HepG2 (cell line): ENCODE measurements around the gene TXNDC16. TPM values are rescaled to one million over a fixed set of nuclear protein-coding genes. Genes with fewer than 3 reads are reported as not detected.

Source experiments
- ATAC-seq: fragments of 200-7000 bp; cut with Tn5 transposase; 3 replicates; pipeline ENCODE4 v1.9.1; 2020; ENCODE audit warnings: mild to moderate bottlenecking, moderate library complexity
- BruUV-seq: library from RNA; stranded (reverse); fragments of 400-500 nt; replicated peaks from 2 replicates; lab custom pipeline; 2021; lab: Mats Ljungman, UMichigan
- CTCF ChIA-PET: fragments of 300-600 bp; formaldehyde crosslinking; extraction: SDS; loops from one replicate; lab custom pipeline; 2021; ENCODE audit warnings: low total read pairs, inconsistent platforms, low intra/inter-chr PET ratio; lab: Yijun Ruan, JAX
- POLR2A ChIA-PET: fragments of 350-600 bp; sonication (Branson Sonifier 250); formaldehyde crosslinking; loops from one replicate; lab custom pipeline; 2020; ENCODE audit warnings: antibody characterized with exemption, inconsistent platforms; lab: Yijun Ruan, JAX
- DNase-seq: peaks from one replicate; pipeline ENCODE4 v3.0.0-alpha.2; 2015; ENCODE audit warnings: low spot score
- FAIRE-seq: peaks from 3 replicates; lab custom pipeline; 2011; peaks lifted over from hg19 to GRCh38; lab: Jason Lieb, UNC
- H2AFZ ChIP-seq: one replicate; pipeline ENCODE4 v1.6.1; 2011; ENCODE audit warnings: low read length, inconsistent platforms
- H3K27ac ChIP-seq: fragments of 300-600 bp; 3 replicates; pipeline ENCODE4 v1.8.0; 2011; ENCODE audit warnings: mixed run types, mild to moderate bottlenecking, mixed read lengths, low read length, inconsistent platforms; ENCODE audit not compliant: insufficient read depth; ENCODE audit errors: extremely low read length
- H3K27me3 ChIP-seq, 2 experiments: fragments of 200-600 bp in 1 of 2; 2 replicates in 1 of 2; 3 replicates in 1 of 2; pipeline versions ENCODE4 v1.6.0 to v1.8.0; 2011; ENCODE audit warnings: low read length in 2 of 2, mild to moderate bottlenecking in 2 of 2, moderate library complexity in 2 of 2, inconsistent platforms in 1 of 2; ENCODE audit not compliant: insufficient read depth in 2 of 2, control insufficient read depth in 1 of 2
- H3K36me3 ChIP-seq, 2 experiments: fragments of 200-600 bp in 1 of 2; replicated peaks in 1 of 2; 2 replicates in 1 of 2; 3 replicates in 1 of 2; pipeline versions ENCODE4 v1.5.1 to v1.8.0; 2011; ENCODE audit warnings: low read length in 2 of 2, inconsistent platforms in 1 of 2; ENCODE audit not compliant: insufficient read depth in 2 of 2, control insufficient read depth in 1 of 2
- H3K4me1 ChIP-seq: 2 replicates; pipeline ENCODE4 v1.5.1; 2012; ENCODE audit warnings: low read length, inconsistent platforms; ENCODE audit not compliant: insufficient read depth
- H3K4me2 ChIP-seq: 2 replicates; pipeline ENCODE4 v1.6.0; 2011; ENCODE audit warnings: low read depth, low read length, inconsistent platforms
- H3K4me3 ChIP-seq, 3 experiments: fragments of 200-600 bp in 1 of 3; sonication (generic), shearing (Covaris generic) in 1 of 3; replicated peaks in 1 of 3; 2 replicates each; pipeline ENCODE4 v1.5.1; 2011 to 2016; ENCODE audit warnings: low read length in 3 of 3, inconsistent platforms in 2 of 3, low read depth in 2 of 3, mild to moderate bottlenecking in 2 of 3, control low read depth in 1 of 3, mixed read lengths in 1 of 3; ENCODE audit not compliant: insufficient read depth in 1 of 3
- H3K79me2 ChIP-seq: one replicate; pipeline ENCODE4 v1.6.1; 2011; ENCODE audit warnings: low read length, inconsistent platforms; ENCODE audit not compliant: insufficient read depth
- H3K9ac ChIP-seq: 2 replicates; pipeline ENCODE4 v1.6.0; 2011; ENCODE audit warnings: mild to moderate bottlenecking, low read depth, low read length, inconsistent platforms; ENCODE audit not compliant: insufficient read depth
- H3K9me3 ChIP-seq: 2 replicates; pipeline ENCODE4 v1.5.1; 2012; ENCODE audit warnings: mild to moderate bottlenecking, low read length
- H4K20me1 ChIP-seq: 2 replicates; pipeline ENCODE4 v1.6.0; 2011; ENCODE audit warnings: inconsistent platforms, mild to moderate bottlenecking, low read length, moderate library complexity; ENCODE audit not compliant: insufficient read depth
- FOXC1 ChIP-seq: sonication (generic); formaldehyde crosslinking; IDR thresholded peaks from 2 replicates; pipeline ENCODE4 v1.8.0; 2022; ENCODE audit warnings: mild to moderate bottlenecking, missing genetic modification reagents, borderline replicate concordance
- HOXA3 ChIP-seq: sonication (generic); formaldehyde crosslinking; IDR thresholded peaks from 2 replicates; pipeline ENCODE4 v1.5.0; 2020; ENCODE audit warnings: missing genetic modification reagents
- HOXA7 ChIP-seq: sonication (generic); formaldehyde crosslinking; IDR thresholded peaks from 2 replicates; pipeline ENCODE4 v1.8.1; 2022; ENCODE audit warnings: mild to moderate bottlenecking, missing genetic modification reagents, moderate library complexity
- KLF13 ChIP-seq: sonication (generic); formaldehyde crosslinking; IDR thresholded peaks from 2 replicates; pipeline ENCODE4 v1.4.0; 2020; ENCODE audit warnings: mild to moderate bottlenecking, missing genetic modification reagents
- MED13 ChIP-seq: sonication (generic); formaldehyde crosslinking; IDR thresholded peaks from 2 replicates; pipeline ENCODE4 v1.5.0; 2020; ENCODE audit warnings: missing genetic modification reagents
- RAD51 ChIP-seq: fragments of 450-650 bp; IDR thresholded peaks from 2 replicates; pipeline ENCODE4 v1.6.1; 2016; ENCODE audit warnings: borderline replicate concordance
- THAP11 ChIP-seq: IDR thresholded peaks from 2 replicates; pipeline ENCODE4 v1.6.1; 2016; ENCODE audit warnings: missing biosample characterization, missing genetic modification reagents
- ZFYVE20 ChIP-seq: sonication (generic); formaldehyde crosslinking; IDR thresholded peaks from 2 replicates; pipeline ENCODE4 v1.8.0; 2023; ENCODE audit warnings: low read depth, mild to moderate bottlenecking, moderate library complexity, missing genetic modification reagents, borderline replicate concordance
- ZNF17 ChIP-seq: sonication (generic); formaldehyde crosslinking; IDR thresholded peaks from 2 replicates; pipeline ENCODE4 v1.5.0; 2020; ENCODE audit warnings: mild to moderate bottlenecking, missing genetic modification reagents
- ZNF567 ChIP-seq: sonication (generic); formaldehyde crosslinking; IDR thresholded peaks from 2 replicates; pipeline ENCODE4 v1.8.1; 2023; ENCODE audit warnings: mild to moderate bottlenecking, missing genetic modification reagents, borderline replicate concordance
- ZNF749 ChIP-seq: sonication (generic); formaldehyde crosslinking; IDR thresholded peaks from 2 replicates; pipeline ENCODE4 v1.8.0; 2022; ENCODE audit warnings: mild to moderate bottlenecking, missing genetic modification reagents, moderate library complexity, borderline replicate concordance
- ZNF75D ChIP-seq: sonication (generic); formaldehyde crosslinking; IDR thresholded peaks from 2 replicates; pipeline ENCODE4 v1.8.1; 2023; ENCODE audit warnings: missing genetic modification reagents, mild to moderate bottlenecking, borderline replicate concordance
- WGBS: methylation state at CpG from one replicate; pipeline ENCODE4 v1.1.6; 2017; ENCODE audit warnings: low lambda C conversion rate; 5-methylcytosine and 5-hydroxymethylcytosine counted together
- in situ Hi-C: cut with HindIII; loops from 2 replicates; pipeline ENCODE4 v1.10.0; 2017; ENCODE audit warnings: low pct_unique_long_range_greater_than_20kb; ENCODE audit not compliant: extremely low pct_ligation_motif_present
- intact Hi-C: fragments of 100-400 bp; cut with micrococcal nuclease; formaldehyde crosslinking; loops from one replicate; pipeline ENCODE4 v1.10.0; 2022; ENCODE audit not compliant: unreplicated experiment
- polyA plus RNA-seq, 8 experiments: library from polyadenylated mRNA; depleted of rRNA in 3 of 8; stranded (reverse) in 7 of 8; unstranded in 1 of 8; fragments of >200 nt; fragmentation: Illumina TruSeq in 4 of 8; extraction: Trizol in 4 of 8; gene quantifications; 2 replicates each; pipeline versions ENCODE4 v1.2.1 to v1.2.3, GENCODE V29; 2011 to 2016; ENCODE audit warnings: low read depth in 4 of 8, missing spikeins in 1 of 8, mixed read lengths in 1 of 8; ENCODE audit not compliant: insufficient read depth in 1 of 8
- total RNA-seq, 5 experiments: library from RNA; depleted of rRNA; stranded (reverse); fragments of >200 nt; fragmentation: Illumina TruSeq; extraction: Trizol; gene quantifications; 2 replicates each; pipeline ENCODE4 v1.2.3, GENCODE V29; 2016; ENCODE audit warnings: low read depth in 1 of 5

TXNDC16 gene
- total and polyA plus RNA-seq, 2 of the 13 experiments (the other 11 are each of a cell fraction or from before 2014, with no cell fraction given) = 4.6 to 6.2 TPM

- Histone ChIP-seq H3K79me2 (no peaks in the 10 kb centered on the region), H3K27ac (no peak overlapping the region), H3K36me3 (0 out of 5 replicates have a peak, but pooled peaks cover 0 to 7% of the 10 kb centered on the region in 2 experiments), H3K4me1 (no peaks in the 10 kb centered on the region), H3K4me2 (no peak overlapping the region), H3K9ac (no peak overlapping the region), H4K20me1 (no peaks in the 10 kb centered on the region), H3K9me3 (peaks cover 5% of the 10 kb centered on the region; the same call in 1 of the 2 replicates), H3K4me3 (no peak overlapping the region), H2AFZ (no peak overlapping the region), H3K27me3 (no peaks in the 10 kb centered on the region)
- intact Hi-C loops (no loop called here), in situ Hi-C loops (no loop called here)
- 93% methylated on average over 4 of the region's 4 CpGs for WGBS
- no peak for ATAC-seq
- ChIA-PET CTCF (no interaction called here), POLR2A (no interaction called here)
- BruUV-seq = no TSS peak
- DNase-seq = no peak
- TF ChIP-seq FOXC1 (CRISPR knock-in tag) = no peak
- FAIRE-seq = no peak
Measured at GRCh38 chr14:52464175-52464574, 88.1 kb downstream of the TXNDC16 start.

- FAIRE-seq (no peak), DNase-seq (no peak), ATAC-seq (no peak)
- Histone ChIP-seq H3K79me2 (no peaks in the 10 kb centered on the region), H3K27me3 (no peaks in the 10 kb centered on the region), H3K4me1 (peaks cover 5% of the 10 kb centered on the region), H3K4me3 (no peak overlapping the region), H4K20me1 (no peaks in the 10 kb centered on the region), H3K36me3 (0 out of 5 replicates have a peak, but pooled peaks cover 0 to 7% of the 10 kb centered on the region in 2 experiments), H3K9me3 (peaks cover 5% of the 10 kb centered on the region; the same call in 1 of the 2 replicates), H3K9ac (no peak overlapping the region), H3K4me2 (no peak overlapping the region), H3K27ac (no peak overlapping the region), H2AFZ (no peak overlapping the region)
- WGBS = 96% methylated on average over 3 of the region's 3 CpGs
- no TSS peak for BruUV-seq
- in situ Hi-C loops = no loop called here
- intact Hi-C loops = no loop called here
- POLR2A ChIA-PET = no interaction called here
- TF ChIP-seq ZNF567 (CRISPR knock-in tag) (no peak), HOXA3 (no peak), MED13 (CRISPR knock-in tag) (no peak), RAD51 (no peak), ZNF75D (CRISPR knock-in tag) (no peak), ZNF749 (CRISPR knock-in tag) (no peak), HOXA7 (CRISPR knock-in tag) (no peak), KLF13 (CRISPR knock-in tag) (no peak), THAP11 (CRISPR knock-in tag) (no peak), ZNF17 (CRISPR knock-in tag) (no peak), ZFYVE20 (CRISPR knock-in tag) (no peak)
- CTCF ChIA-PET = no interaction called here
Measured at GRCh38 chr14:52463375-52463774, 88.9 kb downstream of the TXNDC16 start.
